Skin epidermis (tissue), 12 donors: ENCODE measurements around the gene TXN2.
A peak's percentile ranks its signal among the peaks of the same experiment; 100 is the strongest.
"Not testable (repeated sequence)": the region's sequence is repeated elsewhere in the genome, so short reads cannot be mapped to it uniquely, and the experiment has no call there.

Source experiments
- H3K27ac ChIP-seq, 21 experiments: fragments of 200-600 bp; sonication (generic) in 11 of 21; one replicate each; pipeline ENCODE4 v1.5.0; 2020; ENCODE audit warnings: mild to moderate bottlenecking in 3 of 21, inconsistent platforms in 2 of 21, moderate library complexity in 2 of 21
- H3K4me3 ChIP-seq, 7 experiments: fragments of 200-600 bp; sonication (generic) in 2 of 7; one replicate each; pipeline ENCODE4 v1.5.0; 2020; ENCODE audit warnings: inconsistent platforms in 2 of 7, mild to moderate bottlenecking in 2 of 7, moderate library complexity in 1 of 7

TXN2 gene

GRCh38 chr22:36461665-36462649 lies 19.5 kb downstream of the TXN2 start:
- H3K4me3 ChIP-seq = no peak overlapping the region
- peak overlapping the region in 11 of 21 experiments; percentile 39 to 79 (median 54) for H3K27ac ChIP-seq

- no peak overlapping the region for H3K4me3 ChIP-seq
- H3K27ac ChIP-seq = peak overlapping the region in 1 of 21 experiments; percentile 1
These were observed 21.2 kb downstream of the TXN2 start for GRCh38 chr22:36460202-36460601.

GRCh38 chr22:36457688-36458450 lies 23.6 kb downstream of the TXN2 start:
- H3K27ac ChIP-seq = peak overlapping the region in 20 of 21 experiments; percentile 1 to 82 (median 38)
- H3K4me3 ChIP-seq = no peak overlapping the region

- Histone ChIP-seq H3K4me3 (no peak overlapping the region), H3K27ac (peak overlapping the region in 6 of 21 experiments; percentile 33 to 94 (median 89))
These were observed 25.0 kb downstream of the TXN2 start for GRCh38 chr22:36456464-36456845.

GRCh38 chr22:36455571-36456463 lies 25.6 kb downstream of the TXN2 start:
- Histone ChIP-seq H3K4me3 (peak overlapping the region in 6 of 7 experiments; percentile 18 to 55 (median 34)), H3K27ac (peak overlapping the region in 20 of 21 experiments; percentile 60 to 97 (median 86))

GRCh38 chr22:36454916-36455570 lies 26.4 kb downstream of the TXN2 start:
- Histone ChIP-seq H3K4me3 (peak overlapping the region; percentile 18 to 55 (median 35)), H3K27ac (peak overlapping the region; percentile 33 to 97 (median 85))

- Histone ChIP-seq H3K27ac (peak overlapping the region in 14 of 21 experiments; percentile 0 to 97 (median 76)), H3K4me3 (no peak overlapping the region)
These were observed 27.5 kb downstream of the TXN2 start for GRCh38 chr22:36453855-36454378.

- H3K27ac ChIP-seq = peak overlapping the region in 17 of 21 experiments; percentile 31 to 97 (median 72)
- not testable (repeated sequence) for H3K4me3 ChIP-seq
These were observed 28.3 kb downstream of the TXN2 start for GRCh38 chr22:36452978-36453607.

GRCh38 chr22:36452250-36452977 lies 29.0 kb downstream of the TXN2 start:
- peak overlapping the region in 20 of 21 experiments; percentile 31 to 97 (median 66) for H3K27ac ChIP-seq
- peak overlapping the region in 1 of 7 experiments; percentile 8 for H3K4me3 ChIP-seq

- H3K27ac ChIP-seq = peak overlapping the region in 19 of 21 experiments; percentile 26 to 97 (median 69)
- not testable (repeated sequence) for H3K4me3 ChIP-seq
These were observed 30.5 kb downstream of the TXN2 start for GRCh38 chr22:36450923-36451322.

GRCh38 chr22:36449596-36450175 lies 31.8 kb downstream of the TXN2 start:
- no peak overlapping the region for H3K4me3 ChIP-seq
- H3K27ac ChIP-seq = peak overlapping the region in 15 of 21 experiments; percentile 11 to 81 (median 59)

- peak overlapping the region in 10 of 21 experiments; percentile 11 to 62 (median 26) for H3K27ac ChIP-seq
- H3K4me3 ChIP-seq = no peak overlapping the region
These were observed 33.8 kb downstream of the TXN2 start for GRCh38 chr22:36447632-36448031.

GRCh38 chr22:36445158-36445668 lies 36.2 kb downstream of the TXN2 start:
- Histone ChIP-seq H3K4me3 (no peak overlapping the region), H3K27ac (peak overlapping the region in 11 of 21 experiments; percentile 9 to 83 (median 49))

GRCh38 chr22:36443198-36443770 lies 38.2 kb downstream of the TXN2 start:
- peak overlapping the region in 10 of 21 experiments; percentile 28 to 83 (median 55) for H3K27ac ChIP-seq
- no peak overlapping the region for H3K4me3 ChIP-seq

- H3K4me3 ChIP-seq = no peak overlapping the region
- H3K27ac ChIP-seq = peak overlapping the region in 10 of 21 experiments; percentile 28 to 63 (median 46)
These were observed 38.8 kb downstream of the TXN2 start for GRCh38 chr22:36442506-36443197.
